Endodermal cell (in vitro differentiated cells): ENCODE measurements around the gene SFXN5. TPM values are rescaled to one million over a fixed set of nuclear protein-coding genes. Genes with fewer than 3 reads are reported as not detected.

Experiments used
- DNase-seq: peaks from one replicate; pipeline ENCODE4 v3.0.0-alpha.2; 2017
- H3K27ac ChIP-seq: 2 replicates; pipeline ENCODE4 v1.5.1; 2013; ENCODE audit warnings: mild to moderate bottlenecking, low read depth, low read length, moderate library complexity
- H3K27me3 ChIP-seq: 2 replicates; pipeline ENCODE4 v1.6.1; 2013; ENCODE audit warnings: mild to moderate bottlenecking, low read length, moderate library complexity; ENCODE audit not compliant: insufficient read depth, control insufficient read depth, poor library complexity, severe bottlenecking
- H3K36me3 ChIP-seq: 2 replicates; pipeline ENCODE4 v1.7.0; 2013; ENCODE audit warnings: mild to moderate bottlenecking, low read length, moderate library complexity; ENCODE audit not compliant: control insufficient read depth, insufficient read depth
- H3K4me1 ChIP-seq: one replicate; pipeline ENCODE4 v1.7.0; 2013; ENCODE audit warnings: low read length; ENCODE audit not compliant: control insufficient read depth, insufficient read depth
- H3K4me3 ChIP-seq: 2 replicates; pipeline ENCODE4 v1.5.1; 2013; ENCODE audit warnings: mild to moderate bottlenecking, low read length, moderate library complexity
- H3K9ac ChIP-seq: 2 replicates; pipeline ENCODE4 v1.6.1; 2013; ENCODE audit warnings: mild to moderate bottlenecking, low read length, moderate library complexity; ENCODE audit not compliant: poor library complexity, severe bottlenecking; ENCODE audit errors: extremely low read depth
- H3K9me3 ChIP-seq: 2 replicates; pipeline ENCODE4 v1.6.1; 2013; ENCODE audit warnings: mild to moderate bottlenecking, low read length, moderate library complexity; ENCODE audit not compliant: control insufficient read depth
- H3K27ac Mint-ChIP-seq: 2 replicates; pipeline ENCODE4 v1.8.0; 2020; ENCODE audit warnings: mixed read lengths
- H3K27me3 Mint-ChIP-seq: 2 replicates; pipeline ENCODE4 v1.8.0; 2021; ENCODE audit warnings: mild to moderate bottlenecking, mixed read lengths; ENCODE audit not compliant: insufficient read depth
- H3K36me3 Mint-ChIP-seq: 2 replicates; pipeline ENCODE4 v1.8.0; 2020; ENCODE audit warnings: low read depth, mixed read lengths
- H3K4me1 Mint-ChIP-seq: 2 replicates; pipeline ENCODE4 v1.8.0; 2020; ENCODE audit warnings: mixed read lengths
- H3K4me3 Mint-ChIP-seq: 2 replicates; pipeline ENCODE4 v1.8.0; 2020; ENCODE audit warnings: mild to moderate bottlenecking, moderate library complexity, mixed read lengths
- H3K9me3 Mint-ChIP-seq: 2 replicates; pipeline ENCODE4 v1.8.0; 2020; ENCODE audit warnings: mild to moderate bottlenecking, mixed read lengths
- WGBS, 2 experiments: methylation state at CpG; one replicate each; pipeline versions ENCODE4 v1.1.5 to v1.1.7; 2013; ENCODE audit warnings: missing lambda C conversion rate in 2 of 2, mixed read lengths in 1 of 2; ENCODE audit not compliant: insufficient coverage in 1 of 2, insufficient read length in 1 of 2; 5-methylcytosine and 5-hydroxymethylcytosine counted together
- total RNA-seq, 2 donors: library from RNA; stranded (reverse); fragmentation: NEBNext Ultra II Directional in 1 of 2; extraction: Animal tissue kit (Norgen Biotek cat#: 25700) in 1 of 2; gene quantifications; 2 replicates in 1 of 2; 3 replicates in 1 of 2; pipeline ENCODE4 v1.2.1, GENCODE V29; 2021
- TF ChIP-seq, protein P1 (sequence below): fragments of 200-600 bp; sonication (generic); conservative IDR thresholded peaks from 2 replicates; pipeline ENCODE4 v1.5.0; 2021; ENCODE audit warnings: antibody characterized with exemption, mild to moderate bottlenecking

Gene SFXN5
- total RNA-seq, 2 donors from 2014 or later: 30.7 to 32.8 TPM

- no peaks in the 10 kb centered on the region for H3K27me3 ChIP-seq
- TF ChIP-seq, protein P1, sequence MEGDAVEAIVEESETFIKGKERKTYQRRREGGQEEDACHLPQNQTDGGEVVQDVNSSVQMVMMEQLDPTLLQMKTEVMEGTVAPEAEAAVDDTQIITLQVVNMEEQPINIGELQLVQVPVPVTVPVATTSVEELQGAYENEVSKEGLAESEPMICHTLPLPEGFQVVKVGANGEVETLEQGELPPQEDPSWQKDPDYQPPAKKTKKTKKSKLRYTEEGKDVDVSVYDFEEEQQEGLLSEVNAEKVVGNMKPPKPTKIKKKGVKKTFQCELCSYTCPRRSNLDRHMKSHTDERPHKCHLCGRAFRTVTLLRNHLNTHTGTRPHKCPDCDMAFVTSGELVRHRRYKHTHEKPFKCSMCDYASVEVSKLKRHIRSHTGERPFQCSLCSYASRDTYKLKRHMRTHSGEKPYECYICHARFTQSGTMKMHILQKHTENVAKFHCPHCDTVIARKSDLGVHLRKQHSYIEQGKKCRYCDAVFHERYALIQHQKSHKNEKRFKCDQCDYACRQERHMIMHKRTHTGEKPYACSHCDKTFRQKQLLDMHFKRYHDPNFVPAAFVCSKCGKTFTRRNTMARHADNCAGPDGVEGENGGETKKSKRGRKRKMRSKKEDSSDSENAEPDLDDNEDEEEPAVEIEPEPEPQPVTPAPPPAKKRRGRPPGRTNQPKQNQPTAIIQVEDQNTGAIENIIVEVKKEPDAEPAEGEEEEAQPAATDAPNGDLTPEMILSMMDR: no peak
- DNase-seq: peak; percentile 32
- H3K27ac ChIP-seq: no peak overlapping the region
- H3K9me3 Mint-ChIP-seq: no peaks in the 10 kb centered on the region
- H3K27me3 Mint-ChIP-seq: no peaks in the 10 kb centered on the region
- H3K36me3 Mint-ChIP-seq: peaks cover 8% of the 10 kb centered on the region
- WGBS, 2 experiments: 45 to 82% methylated on average over 1 to 6 of the region's 6 CpGs
- no peak overlapping the region for H3K9ac ChIP-seq
- no peak overlapping the region for H3K4me3 Mint-ChIP-seq
- H3K4me1 ChIP-seq: no peaks in the 10 kb centered on the region
- H3K4me3 ChIP-seq: no peak overlapping the region
- no peak overlapping the region for H3K27ac Mint-ChIP-seq
- no peaks in the 10 kb centered on the region for H3K36me3 ChIP-seq
- H3K9me3 ChIP-seq: no peaks in the 10 kb centered on the region
- peaks cover under 1% of the 10 kb centered on the region for H3K4me1 Mint-ChIP-seq
These were observed 70.5 kb downstream of the SFXN5 start for GRCh38 chr2:73000808-73001570.

- WGBS, 2 experiments: 91 to 92% methylated on average over 7 to 13 of the region's 13 CpGs
- Mint-ChIP-seq H3K9me3 (no peaks in the 10 kb centered on the region), H3K4me1 (peaks cover 8% of the 10 kb centered on the region), H3K4me3 (no peak overlapping the region), H3K27ac (no peak overlapping the region), H3K36me3 (peaks cover 10% of the 10 kb centered on the region), H3K27me3 (no peaks in the 10 kb centered on the region)
- Histone ChIP-seq H3K9ac (no peak overlapping the region), H3K4me3 (no peak overlapping the region), H3K9me3 (no peaks in the 10 kb centered on the region), H3K27ac (no peak overlapping the region), H3K36me3 (no peaks in the 10 kb centered on the region), H3K27me3 (no peaks in the 10 kb centered on the region), H3K4me1 (no peaks in the 10 kb centered on the region)
- TF ChIP-seq, protein P1: no peak
- DNase-seq: peak; percentile 44
These were observed 71.5 kb downstream of the SFXN5 start for GRCh38 chr2:72999729-73000725.

- 80 to 87% methylated on average over 3 to 4 of the region's 4 CpGs for WGBS, 2 experiments
- Mint-ChIP-seq H3K27ac (no peak overlapping the region), H3K36me3 (peaks cover 10% of the 10 kb centered on the region), H3K9me3 (no peaks in the 10 kb centered on the region), H3K4me1 (peaks cover 13% of the 10 kb centered on the region), H3K4me3 (no peak overlapping the region), H3K27me3 (no peaks in the 10 kb centered on the region)
- H3K27me3 ChIP-seq: no peaks in the 10 kb centered on the region
- DNase-seq: no peak
- H3K4me3 ChIP-seq: no peak overlapping the region
- no peaks in the 10 kb centered on the region for H3K4me1 ChIP-seq
- H3K9me3 ChIP-seq: no peaks in the 10 kb centered on the region
- TF ChIP-seq, protein P1: no peak
- no peaks in the 10 kb centered on the region for H3K36me3 ChIP-seq
- no peak overlapping the region for H3K9ac ChIP-seq
- no peak overlapping the region for H3K27ac ChIP-seq
These were observed 72.8 kb downstream of the SFXN5 start for GRCh38 chr2:72998724-72999123.
